K562 (cell line): ENCODE results near the gene SLC27A2. TPM values are rescaled to one million over a fixed set of nuclear protein-coding genes. Genes with fewer than 3 reads are reported as not detected.

Experiments used
- CEBPB ChIP-seq: fragments of 450-650 bp; IDR thresholded peaks from 2 replicates; pipeline ENCODE4 v1.6.1; 2016; ENCODE audit warnings: missing genetic modification characterization, missing compliant biosample characterization
- ETV1 ChIP-seq: fragments of 450-650 bp; conservative IDR thresholded peaks from 2 replicates; pipeline ENCODE4 v1.6.1; 2016; ENCODE audit warnings: missing genetic modification characterization, control low read depth, low read depth, missing compliant biosample characterization
- HDAC3 ChIP-seq: fragments of 450-650 bp; IDR thresholded peaks from 2 replicates; pipeline ENCODE4 v1.6.1; 2018; ENCODE audit warnings: borderline replicate concordance, mild to moderate bottlenecking, moderate library complexity; ENCODE audit not compliant: partially characterized antibody
- KLF10 ChIP-seq: fragments of 250-450 bp; sonication (Bioruptor Pico); IDR thresholded peaks from 2 replicates; pipeline ENCODE4 v1.6.1; 2021; ENCODE audit warnings: matching md5 sums
- KLF16 ChIP-seq: IDR thresholded peaks from 2 replicates; pipeline ENCODE4 v1.6.1; 2016; ENCODE audit warnings: antibody characterized with exemption
- MAZ ChIP-seq, 2 experiments: fragments of 450-650 bp in 1 of 2; sonication (generic) in 1 of 2; formaldehyde crosslinking; IDR thresholded peaks in 1 of 2; conservative IDR thresholded peaks in 1 of 2; 2 replicates each; pipeline versions ENCODE4 v1.4.0 to v1.5.0; 2020; ENCODE audit warnings: mild to moderate bottlenecking in 1 of 2, missing genetic modification reagents in 1 of 2
- MEIS2 ChIP-seq: fragments of 450-650 bp; IDR thresholded peaks from 2 replicates; pipeline ENCODE4 v1.6.1; 2014; ENCODE audit warnings: mild to moderate bottlenecking; ENCODE audit not compliant: partially characterized antibody
- RBM15 ChIP-seq: fragments of 200-400 bp; formaldehyde crosslinking; IDR thresholded peaks from 2 replicates; pipeline ENCODE4 v1.6.1; 2018; ENCODE audit warnings: mild to moderate bottlenecking, low read length, moderate library complexity; ENCODE audit not compliant: insufficient read depth
- SAFB2 ChIP-seq: fragments of 200-400 bp; formaldehyde crosslinking; IDR thresholded peaks from 2 replicates; pipeline ENCODE4 v1.6.1; 2018; ENCODE audit warnings: borderline replicate concordance, low read length, low read depth, moderate library complexity; ENCODE audit not compliant: severe bottlenecking
- SMC3 ChIP-seq: conservative IDR thresholded peaks from 2 replicates; pipeline ENCODE4 v1.6.1; 2011; ENCODE audit warnings: low read depth, low read length, improper control_type of control experiment; ENCODE audit not compliant: insufficient read depth
- SNAPC5 ChIP-seq: fragments of 250-450 bp; sonication (Bioruptor Pico); IDR thresholded peaks from 2 replicates; pipeline ENCODE4 v1.8.0; 2021; ENCODE audit warnings: moderate library complexity, mild to moderate bottlenecking, inconsistent platforms
- SOX6 ChIP-seq: fragments of 450-650 bp; IDR thresholded peaks from 2 replicates; pipeline ENCODE4 v1.6.1; 2014; ENCODE audit warnings: mild to moderate bottlenecking
- TAF15 ChIP-seq: fragments of 200-400 bp; formaldehyde crosslinking; IDR thresholded peaks from 2 replicates; pipeline ENCODE4 v1.6.1; 2017; ENCODE audit warnings: mild to moderate bottlenecking, low read depth, low read length, moderate library complexity
- TEAD4 ChIP-seq, 2 experiments: sonication (generic) in 1 of 2; formaldehyde crosslinking in 1 of 2; IDR thresholded peaks; 2 replicates each; pipeline versions ENCODE4 v1.6.1 to v1.8.0; 2012 to 2022; ENCODE audit warnings: borderline replicate concordance in 1 of 2, inconsistent platforms in 1 of 2, low read length in 1 of 2, mild to moderate bottlenecking in 1 of 2, missing genetic modification reagents in 1 of 2
- ZNF639 ChIP-seq, 2 experiments: fragments of 200-800 bp in 1 of 2; sonication (Bioruptor generic) in 1 of 2; sonication (generic) in 1 of 2; formaldehyde crosslinking in 1 of 2; IDR thresholded peaks in 1 of 2; conservative IDR thresholded peaks in 1 of 2; 2 replicates each; pipeline versions ENCODE4 v1.5.0 to v1.6.1; 2016 to 2020; ENCODE audit warnings: missing compliant biosample characterization in 1 of 2, missing genetic modification characterization in 1 of 2, missing genetic modification reagents in 1 of 2
- polyA plus RNA-seq, 8 experiments: library from polyadenylated mRNA; depleted of rRNA in 4 of 8; stranded (reverse) in 5 of 8; unstranded in 3 of 8; fragments of >200 nt; fragmentation: Nextera tagmentation in 2 of 8; fragmentation: Illumina TruSeq in 1 of 8; extraction: Ambion mirVana in 2 of 8; extraction: Trizol in 1 of 8; gene quantifications; 2 replicates each; pipeline versions ENCODE4 v1.2.1 to v1.2.3, GENCODE V29; 2011 to 2014; ENCODE audit warnings: inconsistent platforms in 1 of 8, missing spikeins in 1 of 8
- total RNA-seq, 7 experiments: library from RNA; depleted of rRNA in 6 of 7; stranded (reverse); fragments of >200 nt in 6 of 7; fragmentation: Illumina TruSeq in 2 of 7; extraction: Trizol in 2 of 7; gene quantifications; 2 replicates each; pipeline versions ENCODE4 v1.2.1 to v1.2.3, GENCODE V29; 2011 to 2021; ENCODE audit warnings: low replicate concordance in 1 of 7
- TF ChIP-seq, protein P1 (sequence below): sonication (generic); formaldehyde crosslinking; IDR thresholded peaks from 2 replicates; pipeline ENCODE4 v1.8.1; 2023; ENCODE audit warnings: mild to moderate bottlenecking, missing genetic modification reagents
- TF ChIP-seq, protein P2 (sequence below), 2 experiments: fragments of 450-650 bp; conservative IDR thresholded peaks; 2 replicates each; pipeline ENCODE4 v1.6.1; 2017; ENCODE audit warnings: mild to moderate bottlenecking in 2 of 2, moderate library complexity in 2 of 2

SLC27A2 gene
- total and polyA plus RNA-seq, 9 of the 15 experiments (the other 6 are each of a cell fraction or from before 2014, with no cell fraction given) = 4.9 to 38.0 (median 22.7) TPM

GRCh38 chr15:50148362-50148963, 33.5 kb upstream of the SLC27A2 start (continued):
- TF ChIP-seq, protein P1, sequence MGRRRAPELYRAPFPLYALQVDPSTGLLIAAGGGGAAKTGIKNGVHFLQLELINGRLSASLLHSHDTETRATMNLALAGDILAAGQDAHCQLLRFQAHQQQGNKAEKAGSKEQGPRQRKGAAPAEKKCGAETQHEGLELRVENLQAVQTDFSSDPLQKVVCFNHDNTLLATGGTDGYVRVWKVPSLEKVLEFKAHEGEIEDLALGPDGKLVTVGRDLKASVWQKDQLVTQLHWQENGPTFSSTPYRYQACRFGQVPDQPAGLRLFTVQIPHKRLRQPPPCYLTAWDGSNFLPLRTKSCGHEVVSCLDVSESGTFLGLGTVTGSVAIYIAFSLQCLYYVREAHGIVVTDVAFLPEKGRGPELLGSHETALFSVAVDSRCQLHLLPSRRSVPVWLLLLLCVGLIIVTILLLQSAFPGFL (CRISPR knock-in tag) = no peak
- TF ChIP-seq ETV1 (no peak), RBM15 (no peak), TAF15 (no peak), HDAC3 (no peak), SMC3 (peak; percentile 84), CEBPB (tag) (no peak), KLF10 (no peak), SNAPC5 (CRISPR knock-in tag) (no peak), KLF16 (peak; percentile 47), ZNF639 (CRISPR knock-in tag; conservative IDR thresholded peaks at IDR 0.05 in 1 of 2, IDR thresholded peaks at IDR 0.05 in 1 of 2) (no peak), MAZ (CRISPR knock-in tag; conservative IDR thresholded peaks at IDR 0.05 in 1 of 2, IDR thresholded peaks at IDR 0.05 in 1 of 2) (no peak), SAFB2 (no peak), SOX6 (no peak), MEIS2 (no peak), TEAD4 (IDR thresholded peaks at IDR 0.05; ENCODE audit: low read length) (0 out of 2 replicates have a peak, but pooled peaks have one; percentile 39), TEAD4 (CRISPR knock-in tag; IDR thresholded peaks at IDR 0.05; ENCODE audit: borderline replicate concordance) (no peak)
- TF ChIP-seq, protein P2, sequence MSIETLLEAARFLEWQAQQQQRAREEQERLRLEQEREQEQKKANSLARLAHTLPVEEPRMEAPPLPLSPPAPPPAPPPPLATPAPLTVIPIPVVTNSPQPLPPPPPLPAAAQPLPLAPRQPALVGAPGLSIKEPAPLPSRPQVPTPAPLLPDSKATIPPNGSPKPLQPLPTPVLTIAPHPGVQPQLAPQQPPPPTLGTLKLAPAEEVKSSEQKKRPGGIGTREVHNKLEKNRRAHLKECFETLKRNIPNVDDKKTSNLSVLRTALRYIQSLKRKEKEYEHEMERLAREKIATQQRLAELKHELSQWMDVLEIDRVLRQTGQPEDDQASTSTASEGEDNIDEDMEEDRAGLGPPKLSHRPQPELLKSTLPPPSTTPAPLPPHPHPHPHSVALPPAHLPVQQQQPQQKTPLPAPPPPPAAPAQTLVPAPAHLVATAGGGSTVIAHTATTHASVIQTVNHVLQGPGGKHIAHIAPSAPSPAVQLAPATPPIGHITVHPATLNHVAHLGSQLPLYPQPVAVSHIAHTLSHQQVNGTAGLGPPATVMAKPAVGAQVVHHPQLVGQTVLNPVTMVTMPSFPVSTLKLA (conservative IDR thresholded peaks at IDR 0.05) = peak; percentile 18 to 32; a peak in 1 of 4 replicates
